Measurements from ENCODE around the gene C2orf80. TPM values are rescaled to one million over a fixed set of nuclear protein-coding genes. Genes with fewer than 3 reads are reported as not detected.

Gene C2orf80
- not detected in 2 replicates for total RNA-seq

GRCh38 chr2:208189810-208190503, at the start of gene C2orf80:
Gene C2orf80, minus strand, starts transcription at chr2:208190030. Its CDS starts 3,044 bp downstream, at chr2:208186986.

GRCh38 chr2:208163489-208163888, 26.3 kb downstream of the C2orf80 start, which contains the start of gene CRYGA:
Gene CRYGA, minus strand, starts transcription at chr2:208163589. Its CDS starts 33 bp downstream, at chr2:208163556.

DNA sequence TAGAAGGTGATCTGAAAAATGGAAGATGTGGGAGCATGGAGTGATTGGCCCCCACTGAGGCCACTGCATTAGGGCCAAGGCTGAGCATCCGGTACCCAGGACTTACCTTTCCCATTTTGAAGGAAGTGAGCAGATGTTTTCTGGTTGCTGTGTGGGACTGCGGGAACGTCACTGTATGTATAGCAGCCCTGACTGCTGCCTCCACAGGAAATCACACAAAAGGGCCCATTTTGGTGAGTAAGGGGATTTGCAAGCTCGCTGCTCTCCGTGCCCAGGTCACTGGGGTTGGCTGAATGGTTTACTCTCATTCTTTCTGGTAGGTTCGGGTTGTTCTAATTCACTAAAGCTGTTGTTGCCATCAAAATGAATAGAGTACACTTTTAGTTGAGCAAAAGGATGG, 43.8 kb downstream of the C2orf80 start, which contains the start of gene CRYGB:
Gene CRYGB, minus strand, starts transcription at position 153 of the 400 bp plus-strand sequence. Its CDS starts 38 bp downstream, at position 115.

GRCh38 chr2:208129744-208130711, 59.8 kb downstream of the C2orf80 start, which contains the start of gene CRYGC:
Gene CRYGC, minus strand, starts transcription at chr2:208129828. Its CDS starts 36 bp downstream, at chr2:208129792.

DNA sequence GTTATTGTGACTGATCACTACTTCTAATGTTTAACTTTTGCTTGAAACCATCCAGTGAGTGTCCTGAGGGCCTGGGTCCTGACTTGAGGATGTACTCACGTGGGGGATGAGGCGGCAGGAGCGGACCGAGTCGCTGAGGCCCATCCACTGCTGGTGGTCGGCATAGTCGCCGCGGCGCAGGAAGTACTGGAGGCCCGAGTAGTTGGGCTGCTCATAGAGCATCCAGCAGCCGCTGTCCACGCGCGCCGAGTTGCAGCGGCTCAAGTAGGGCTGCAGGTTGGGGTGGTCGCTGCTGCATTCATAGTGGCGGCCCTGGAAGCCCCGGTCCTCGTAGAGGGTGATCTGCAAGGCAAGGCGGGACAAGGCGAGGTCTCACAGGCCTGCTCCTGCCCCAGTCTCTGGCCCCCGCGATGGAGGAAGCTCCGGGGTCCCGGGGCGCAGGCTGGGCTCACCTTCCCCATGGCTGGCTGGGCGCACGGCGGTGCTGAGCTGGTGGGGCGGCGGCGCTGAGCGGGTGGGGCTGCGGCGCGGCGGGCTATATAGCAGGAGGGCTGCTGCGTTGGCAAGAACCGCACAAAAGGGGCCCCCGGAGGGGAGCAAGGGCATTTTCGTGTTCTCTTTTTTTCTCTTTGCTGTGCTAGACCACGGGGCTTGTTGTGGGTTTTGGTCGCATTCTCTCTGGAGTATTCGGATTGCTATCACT, 65.7 kb downstream of the C2orf80 start, which contains the start of gene CRYGD:
Gene CRYGD, minus strand, starts transcription at position 512 of the 703 bp plus-strand sequence. Its CDS starts 51 bp downstream, at position 461.

Other genes with a start within 250 kb of the C2orf80 start
- gene PLEKHM3, start 164.5 kb downstream of the C2orf80 start, total RNA-seq = 8.1 and 11.1 TPM in 2 replicates
- gene CRYGD, start 65.5 kb downstream of the C2orf80 start, total RNA-seq = not detected in 2 replicates
- not detected in 2 replicates for gene CRYGC, start 60.2 kb downstream of the C2orf80 start, total RNA-seq
- not detected in 2 replicates for gene CRYGB, start 43.9 kb downstream of the C2orf80 start, total RNA-seq
- not detected in 2 replicates for gene CRYGA, start 26.4 kb downstream of the C2orf80 start, total RNA-seq
- gene IDH1, start 65.0 kb upstream of the C2orf80 start, total RNA-seq = 115 and 191 TPM in 2 replicates
- gene PIKFYVE, start 76.2 kb upstream of the C2orf80 start, total RNA-seq = 21.4 and 28.4 TPM in 2 replicates
- gene PTH2R, start 216.8 kb upstream of the C2orf80 start, total RNA-seq = under 0.01 TPM in 1 of 2 replicates, not detected in the other